NCI-H128 (cell line): ENCODE data around the gene GPR15LG.

ENCODE experiments used
- DNase-seq: peaks from one replicate; lab custom pipeline; 2025; ENCODE audit not compliant: unreplicated experiment; lab: John Stamatoyannopoulos, UW

GPR15LG gene

DNA sequence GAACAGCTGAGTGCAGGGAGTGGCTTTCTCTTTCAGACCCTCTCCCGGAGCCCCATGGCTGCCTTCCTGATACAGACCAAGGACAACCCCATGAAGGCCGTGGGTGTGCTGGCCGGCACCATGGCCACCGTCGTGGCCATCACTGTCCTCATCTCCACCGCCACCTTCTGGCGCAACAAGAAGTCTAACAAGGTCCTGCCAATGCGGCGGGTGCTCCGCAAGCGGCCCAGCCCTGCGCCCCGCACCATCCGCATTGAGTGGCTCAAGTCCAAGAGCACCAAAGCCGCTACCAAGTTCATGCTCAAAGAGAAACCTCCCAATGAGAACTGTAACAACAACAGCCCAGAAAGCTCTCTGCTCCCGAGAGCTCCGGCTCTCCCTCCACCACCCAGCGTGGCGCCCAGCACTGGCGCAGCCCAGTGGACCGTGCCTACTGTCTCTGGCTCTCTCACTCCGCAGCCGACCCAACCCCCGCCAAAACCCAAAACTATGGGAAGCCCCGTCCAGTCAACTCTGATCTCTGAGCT lies 40.5 kb downstream of the GPR15LG start:
- DNase-seq = no peak

DNA sequence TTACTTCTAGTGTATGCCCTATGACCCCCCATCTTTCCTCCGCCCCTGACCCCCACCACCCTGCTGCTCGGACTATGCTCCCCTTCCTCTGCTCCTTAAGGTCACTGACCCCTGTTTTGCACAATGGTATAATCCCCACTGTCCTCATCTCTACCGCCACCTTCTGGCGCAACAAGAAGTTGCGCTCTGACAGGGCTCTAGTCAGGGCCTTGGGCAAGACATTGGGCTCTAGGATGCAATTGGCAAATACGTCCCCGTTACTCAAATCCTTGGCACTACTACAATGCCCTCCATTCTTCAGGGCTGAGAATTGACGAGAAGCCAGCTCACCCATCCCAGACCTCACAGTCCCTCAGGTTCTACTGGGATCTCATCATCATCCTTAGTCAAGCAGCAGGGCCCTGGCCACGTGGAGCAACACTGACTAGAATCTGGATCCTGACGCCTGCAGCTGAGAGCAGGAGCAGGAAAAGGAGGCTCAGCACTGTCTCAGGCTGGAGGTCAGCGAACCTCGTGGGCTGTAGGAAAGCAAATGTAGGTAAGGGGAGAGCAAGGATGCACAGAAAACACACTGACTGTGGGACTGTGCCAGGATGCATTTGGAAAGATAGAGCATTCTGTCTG lies 41.1 kb downstream of the GPR15LG start:
- DNase-seq = no peak

DNA sequence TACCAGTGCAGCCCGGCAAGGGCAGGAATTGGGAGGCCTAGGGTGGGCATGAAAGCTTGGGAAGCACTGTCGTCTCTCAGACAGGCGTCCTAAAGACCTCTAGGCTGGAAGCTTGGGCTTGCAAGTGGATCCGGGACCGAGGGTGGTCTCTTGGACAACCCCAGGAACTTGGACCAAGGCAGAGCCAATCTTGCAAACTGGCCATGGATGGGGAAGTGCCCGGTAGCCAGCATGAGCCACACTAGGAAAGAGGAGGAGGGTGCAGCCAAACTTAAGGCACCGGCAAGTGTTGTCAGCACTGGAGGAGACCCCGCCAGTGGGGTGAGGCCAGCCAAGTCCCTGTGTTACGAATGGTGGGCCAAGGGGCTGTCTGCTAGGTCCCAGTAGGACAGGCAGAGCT lies 43.2 kb downstream of the GPR15LG start:
- DNase-seq = no peak

DNA sequence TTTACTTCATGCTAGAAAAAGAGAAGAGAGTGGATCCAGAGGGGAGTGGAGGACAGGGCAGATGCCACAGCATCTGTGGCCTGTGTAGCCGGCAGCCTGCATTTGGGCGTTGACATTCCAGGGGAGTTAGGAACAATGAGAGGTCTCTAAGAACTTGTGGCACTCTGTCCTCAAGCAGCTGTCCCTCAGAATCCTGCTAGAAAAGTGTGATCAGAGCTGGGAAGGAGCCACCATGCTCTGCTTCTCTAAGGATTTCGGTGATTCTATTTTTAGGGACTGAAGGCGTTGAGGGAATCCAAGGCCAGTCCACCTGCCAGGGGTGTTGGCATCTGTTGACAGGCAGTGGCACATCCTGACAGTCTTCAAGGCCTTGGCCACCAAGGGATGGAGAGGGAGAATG lies 44.1 kb downstream of the GPR15LG start:
- no peak for DNase-seq

DNA sequence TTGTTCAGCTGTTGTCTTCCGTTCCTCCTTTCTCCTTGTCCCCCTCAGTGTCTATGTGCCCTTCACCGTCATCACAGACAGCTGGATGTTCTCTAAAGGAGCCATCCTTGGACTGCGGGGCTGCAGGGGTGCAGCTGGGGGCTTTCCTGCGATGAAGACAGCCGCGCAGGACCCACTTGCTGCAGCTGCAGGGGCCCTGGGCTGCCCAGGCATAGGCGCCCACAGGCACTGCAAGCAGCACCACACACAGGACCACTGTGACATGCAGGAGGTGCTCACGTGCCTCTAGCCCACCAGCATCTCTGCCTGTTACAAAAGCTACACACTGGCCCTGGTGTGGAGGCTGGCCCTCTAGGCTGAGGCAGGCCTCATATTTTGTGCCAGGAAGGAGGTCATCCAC lies 48.3 kb downstream of the GPR15LG start:
- DNase-seq = no peak

DNA sequence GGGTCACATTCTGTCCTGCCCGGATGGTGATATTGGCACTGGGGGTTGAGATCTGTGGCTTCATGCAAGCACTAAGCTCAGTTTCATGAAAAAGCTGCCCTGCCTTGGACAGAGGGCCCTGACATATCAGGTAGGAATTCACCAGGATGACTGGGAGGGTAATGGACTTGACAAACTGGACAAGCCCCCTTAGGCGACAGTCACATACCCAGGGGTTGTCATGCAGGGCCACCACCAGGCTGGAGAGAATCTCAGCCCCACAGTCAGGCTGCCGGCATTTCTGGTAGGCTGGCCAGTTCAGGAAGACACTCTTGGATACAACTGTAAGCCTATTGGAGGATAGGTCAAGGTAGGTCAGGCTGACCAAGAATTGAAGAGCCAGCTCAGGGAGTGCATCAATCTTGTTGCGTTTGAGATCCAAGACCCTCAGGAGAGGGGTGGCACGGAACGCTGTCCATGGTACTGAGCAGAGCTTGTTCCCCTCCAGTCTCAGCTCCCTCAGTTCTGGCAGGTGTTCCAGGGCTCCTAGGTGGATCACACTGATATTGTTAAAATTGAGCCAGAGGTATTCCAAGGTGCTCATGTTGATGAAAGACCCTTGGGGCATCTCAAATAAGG lies 50.9 kb downstream of the GPR15LG start:
- DNase-seq = no peak

DNA sequence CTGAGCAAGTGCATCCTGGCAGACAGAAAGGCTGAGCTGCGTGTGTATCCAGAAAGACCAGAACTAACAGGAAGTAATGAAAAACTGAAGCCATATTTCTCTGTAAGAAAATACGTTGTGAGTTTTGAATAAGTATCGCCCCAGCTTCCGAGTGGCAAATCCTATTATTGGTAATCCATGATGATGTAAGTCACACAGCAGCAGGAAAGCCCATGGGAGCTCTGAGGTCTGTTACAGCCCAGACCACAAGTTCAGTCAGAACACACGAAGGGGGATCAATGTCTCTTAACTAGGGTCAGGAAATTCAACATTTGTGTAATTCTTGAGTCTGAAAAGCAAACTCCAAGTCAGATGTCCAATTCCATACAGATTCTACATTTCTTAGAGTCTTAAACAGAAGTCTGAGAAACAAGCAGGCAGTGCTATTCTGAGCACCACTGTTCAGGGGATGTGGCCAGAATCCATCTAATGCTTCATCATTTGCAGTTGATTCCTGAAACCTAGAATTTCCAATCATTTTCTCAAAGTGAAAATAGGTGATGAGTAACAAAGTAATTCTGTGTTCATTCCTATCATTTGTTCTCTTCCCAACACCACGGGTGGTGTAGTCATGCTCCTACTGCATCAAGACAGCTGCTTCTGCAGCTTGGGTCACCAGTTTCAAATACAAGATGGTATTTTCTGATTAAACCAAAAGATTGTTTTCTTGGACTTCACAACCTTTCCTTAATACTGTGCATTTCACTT lies 52.0 kb downstream of the GPR15LG start, which contains the start of gene LRIT2:
LRIT2 (minus strand) TSS at position 118 of the 747 bp plus-strand sequence; CDS start at position 94, 24 bp downstream.
- DNase-seq = no peak

DNA sequence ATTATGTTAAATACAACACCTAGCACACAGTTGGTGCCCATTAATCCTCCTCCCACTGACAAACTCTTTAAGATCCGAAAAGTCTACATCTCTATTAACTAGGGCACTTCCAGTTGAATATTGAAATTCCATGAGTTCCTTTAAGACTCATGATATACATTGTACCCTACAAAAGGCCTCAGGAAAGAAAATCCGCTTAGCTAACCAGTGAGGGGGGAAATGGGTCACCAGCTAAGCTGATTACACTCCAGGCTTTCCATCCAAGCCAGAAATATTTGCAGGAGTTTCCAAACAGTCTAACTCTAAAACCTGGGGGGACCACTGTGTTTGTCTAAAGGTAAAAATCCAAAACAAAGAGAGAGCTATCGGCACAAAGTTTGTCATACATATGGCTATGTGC lies 53.0 kb downstream of the GPR15LG start:
- no peak for DNase-seq

DNA sequence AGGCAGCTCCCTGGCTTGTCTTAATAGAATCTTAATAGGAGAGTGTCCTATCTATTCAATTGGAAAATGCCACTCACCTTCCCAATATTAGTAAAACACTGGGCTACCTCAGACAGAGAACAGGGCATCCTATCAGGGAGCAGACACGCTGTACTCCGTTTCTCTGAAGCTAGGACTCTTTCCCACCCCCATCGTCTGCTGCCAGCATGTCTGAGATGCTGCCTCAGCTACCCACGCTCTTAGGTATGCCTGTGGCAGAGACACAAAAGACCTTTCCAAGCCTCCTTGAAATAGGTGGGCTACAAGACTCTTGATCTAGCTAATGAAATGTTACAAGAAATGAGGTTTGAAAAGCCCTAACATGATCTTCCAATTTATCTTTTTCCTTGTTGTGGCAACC lies 54.2 kb downstream of the GPR15LG start:
- no peak for DNase-seq

DNA sequence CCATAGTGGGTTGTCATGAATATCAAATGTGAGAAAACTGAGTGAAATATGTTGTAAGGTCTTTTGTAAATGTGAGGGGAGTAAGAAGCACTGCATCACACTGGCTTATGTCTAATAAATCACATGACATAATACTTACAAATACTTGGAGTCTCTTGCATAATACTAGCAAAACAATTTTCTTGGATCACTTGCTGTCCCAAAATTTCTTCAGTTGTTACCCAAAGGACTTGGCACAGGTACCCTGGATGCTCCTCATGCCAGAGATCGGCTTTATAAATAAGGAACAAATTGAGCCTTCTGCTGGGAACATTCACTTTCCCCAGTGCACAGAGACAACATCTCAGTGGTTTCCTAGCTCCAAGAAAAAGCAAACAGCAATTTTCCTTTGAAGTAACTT lies 56.8 kb downstream of the GPR15LG start:
- DNase-seq = no peak

DNA sequence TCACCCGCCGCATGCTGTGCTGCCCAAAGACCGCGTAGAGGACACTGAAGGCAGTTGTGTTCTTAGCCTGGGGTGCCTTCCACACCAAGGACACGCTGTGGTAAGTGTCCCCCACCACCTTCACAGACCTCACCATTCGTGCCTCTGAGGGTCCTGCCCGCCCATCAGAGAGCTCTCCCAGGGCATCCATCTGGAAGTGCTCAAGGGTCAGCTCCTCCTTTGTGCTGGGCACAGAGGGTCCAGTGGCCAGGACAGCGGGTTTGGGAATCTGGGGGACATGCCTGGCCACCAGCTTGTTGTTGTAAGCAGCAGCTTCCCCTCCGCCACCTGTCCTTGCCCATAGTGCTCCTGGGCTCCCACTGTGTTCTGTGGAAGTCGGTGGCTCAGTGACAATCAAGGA lies 58.8 kb downstream of the GPR15LG start:
- DNase-seq = no peak

DNA sequence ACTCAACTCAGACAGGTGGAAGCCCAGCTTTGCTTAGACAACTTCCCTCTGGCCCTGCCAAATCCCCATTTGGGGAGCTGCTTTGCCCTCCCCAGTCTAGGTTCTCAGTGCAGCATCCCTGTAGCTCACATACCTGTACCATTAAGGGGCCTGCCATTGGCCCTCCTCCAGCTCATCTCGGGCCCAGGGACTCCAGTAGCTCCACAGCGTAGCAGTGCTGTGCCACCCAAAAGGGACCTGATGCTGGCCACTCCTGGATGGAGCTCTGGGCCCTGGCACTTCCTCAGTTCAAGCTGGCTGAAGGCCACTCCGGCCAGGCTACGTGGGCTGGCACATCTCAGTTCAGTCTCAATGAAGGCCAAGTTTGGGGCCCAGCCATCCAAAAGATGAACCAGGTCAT lies 60.3 kb downstream of the GPR15LG start:
- no peak for DNase-seq

DNA sequence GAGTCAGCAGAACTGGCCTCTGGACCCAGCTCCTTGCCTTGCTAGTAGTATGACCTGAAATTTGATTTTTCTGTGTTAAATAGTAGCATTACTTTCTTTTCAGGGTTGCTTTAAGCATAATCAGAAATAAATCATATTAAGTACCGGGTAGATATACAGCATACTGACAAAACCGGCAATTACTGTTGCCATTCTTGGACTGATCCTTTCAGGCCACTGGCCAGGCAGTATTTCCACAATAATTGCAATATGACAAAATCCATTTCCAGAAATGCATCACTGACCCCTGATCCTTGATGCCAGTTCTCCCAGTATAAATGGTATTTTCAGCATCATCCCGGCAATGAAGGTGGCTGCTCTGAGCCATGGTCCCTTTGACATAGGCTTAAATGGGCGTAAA lies 60.9 kb downstream of the GPR15LG start:
- no peak for DNase-seq
